ENCODE measurements around the gene OGFOD3. TPM values are rescaled to one million over a fixed set of nuclear protein-coding genes. Genes with fewer than 3 reads are reported as not detected.

The OGFOD3 gene
- total RNA-seq, 1 donor from 2014 or later: 23.5 TPM

GRCh38 chr17:82449131-82449882, 30.9 kb upstream of the OGFOD3 start:
- ATAC-seq: no peak
- no peak for DNase-seq (ENCODE audit: low spot score)
- intact Hi-C loops (cut with DNase I): no loop called here

GRCh38 chr17:82447876-82448275, 29.5 kb upstream of the OGFOD3 start:
- no peak for DNase-seq (ENCODE audit: low spot score)
- no peak for ATAC-seq
- intact Hi-C loops (cut with DNase I): no loop called here

- intact Hi-C loops (cut with DNase I): no loop called here
- no peak for DNase-seq (ENCODE audit: low spot score)
- no peak for ATAC-seq
These were observed 28.3 kb upstream of the OGFOD3 start for GRCh38 chr17:82446649-82447048.

- no peak for ATAC-seq
- no peak for DNase-seq (ENCODE audit: low spot score)
- intact Hi-C loops (cut with DNase I): no loop called here
These were observed 27.7 kb upstream of the OGFOD3 start for GRCh38 chr17:82446124-82446523.

- ATAC-seq: no peak
- intact Hi-C loops (cut with DNase I): no loop called here
- no peak for DNase-seq (ENCODE audit: low spot score)
These were observed 27.2 kb upstream of the OGFOD3 start for GRCh38 chr17:82445542-82445941.

GRCh38 chr17:82444941-82445521, 26.6 kb upstream of the OGFOD3 start:
- peak; percentile 6 for ATAC-seq
- no peak for DNase-seq (ENCODE audit: low spot score)
- intact Hi-C loops (cut with DNase I): no loop called here

GRCh38 chr17:82444284-82444893, 26.0 kb upstream of the OGFOD3 start:
- intact Hi-C loops (cut with DNase I): no loop called here
- DNase-seq (ENCODE audit: low spot score) (no peak), ATAC-seq (no peak)

GRCh38 chr17:82443465-82444283, 25.3 kb upstream of the OGFOD3 start:
- ATAC-seq (peak; percentile 45), DNase-seq (ENCODE audit: low spot score) (no peak)
- intact Hi-C loops (cut with DNase I): no loop called here

- DNase-seq (ENCODE audit: low spot score) (no peak), ATAC-seq (no peak)
- intact Hi-C loops (cut with DNase I): no loop called here
These were observed 24.5 kb upstream of the OGFOD3 start for GRCh38 chr17:82442643-82443464.

GRCh38 chr17:82441691-82442487, 23.5 kb upstream of the OGFOD3 start:
- ATAC-seq: no peak

GRCh38 chr17:82440991-82441627, 22.7 kb upstream of the OGFOD3 start:
- no peak for DNase-seq (ENCODE audit: low spot score)
- no peak for ATAC-seq
- intact Hi-C loops (cut with DNase I): no loop called here

More at GRCh38 chr17:82441691-82442487, 23.5 kb upstream of the OGFOD3 start:
- intact Hi-C loops (cut with DNase I): no loop called here
- DNase-seq (ENCODE audit: low spot score): no peak

GRCh38 chr17:82440469-82440981, 22.1 kb upstream of the OGFOD3 start:
- intact Hi-C loops (cut with DNase I): no loop called here
- DNase-seq (ENCODE audit: low spot score): no peak
- ATAC-seq: peak; percentile 17

GRCh38 chr17:82439829-82440365, 21.5 kb upstream of the OGFOD3 start:
- intact Hi-C loops (cut with DNase I): no loop called here
- no peak for ATAC-seq
- no peak for DNase-seq (ENCODE audit: low spot score)

GRCh38 chr17:82439194-82439828, 20.9 kb upstream of the OGFOD3 start:
- DNase-seq (ENCODE audit: low spot score): no peak
- ATAC-seq: no peak

GRCh38 chr17:82438401-82439193, 20.2 kb upstream of the OGFOD3 start:
- intact Hi-C loops (cut with DNase I): no loop called here
- ATAC-seq: no peak

More at GRCh38 chr17:82439194-82439828, 20.9 kb upstream of the OGFOD3 start:
- intact Hi-C loops (cut with DNase I): no loop called here

GRCh38 chr17:82437325-82437668, 18.9 kb upstream of the OGFOD3 start:
- no peak for DNase-seq (ENCODE audit: low spot score)
- no peak for ATAC-seq
- intact Hi-C loops (cut with DNase I): no loop called here

More at GRCh38 chr17:82438401-82439193, 20.2 kb upstream of the OGFOD3 start:
- DNase-seq (ENCODE audit: low spot score): no peak

Measured in sciatic nerve (tissue), 2 donors.